A549 (cell line): ENCODE measurements around the gene CASK.

Source experiments
- CEBPB ChIP-seq, 2 experiments: fragments of >200 bp in 1 of 2; sonication (Bioruptor Twin) in 1 of 2; formaldehyde crosslinking in 1 of 2; IDR thresholded peaks; 2 replicates each; pipeline ENCODE4 v1.6.1; 2012 to 2016
- CTCF ChIP-seq: fragments of >200 bp; sonication (Bioruptor Twin); formaldehyde crosslinking; IDR thresholded peaks from 3 replicates; pipeline ENCODE4 v1.5.1; 2016
- EP300 ChIP-seq, 2 experiments: fragments of >200 bp; sonication (Bioruptor Twin); formaldehyde crosslinking; IDR thresholded peaks; 2 replicates in 1 of 2; 3 replicates in 1 of 2; pipeline ENCODE4 v1.6.1; 2016 to 2017
- HDAC2 ChIP-seq: fragments of 200-600 bp; sonication (generic); IDR thresholded peaks from 2 replicates; pipeline ENCODE4 v1.6.1; 2016
- JUN ChIP-seq, 2 experiments: fragments of >200 bp; sonication (Bioruptor Twin); formaldehyde crosslinking; IDR thresholded peaks; 2 replicates in 1 of 2; 3 replicates in 1 of 2; pipeline ENCODE4 v1.6.1; 2016 to 2017
- KDM1A ChIP-seq: fragments of 200-600 bp; sonication (generic); IDR thresholded peaks from 2 replicates; pipeline ENCODE4 v1.6.1; 2016; ENCODE audit warnings: low read depth, mild to moderate bottlenecking
- MAFK ChIP-seq: fragments of 450-650 bp; IDR thresholded peaks from 2 replicates; pipeline ENCODE4 v1.6.1; 2014; ENCODE audit not compliant: partially characterized antibody
- MAX ChIP-seq: IDR thresholded peaks from 2 replicates; pipeline ENCODE4 v1.6.1; 2012
- POLR2A ChIP-seq: IDR thresholded peaks from 2 replicates; pipeline ENCODE4 v1.6.1; 2012; ENCODE audit warnings: mild to moderate bottlenecking, low read length
- RAD21 ChIP-seq, 2 experiments: fragments of >200 bp in 1 of 2; sonication (Bioruptor Twin) in 1 of 2; formaldehyde crosslinking in 1 of 2; IDR thresholded peaks in 1 of 2; conservative IDR thresholded peaks in 1 of 2; 2 replicates in 1 of 2; 3 replicates in 1 of 2; pipeline ENCODE4 v1.6.1; 2012 to 2018; ENCODE audit warnings: inconsistent platforms in 1 of 2
- RARB ChIP-seq: fragments of 250-450 bp; sonication (Bioruptor Pico); IDR thresholded peaks from 2 replicates; pipeline ENCODE4 v1.8.0; 2021; ENCODE audit warnings: mild to moderate bottlenecking, moderate library complexity
- REST ChIP-seq: fragments of 200-600 bp; sonication (generic); IDR thresholded peaks from 2 replicates; pipeline ENCODE4 v1.6.1; 2016; ENCODE audit warnings: antibody characterized with exemption, mild to moderate bottlenecking, moderate library complexity
- RFX5 ChIP-seq: fragments of 450-650 bp; IDR thresholded peaks from 2 replicates; pipeline ENCODE4 v1.7.1; 2014; ENCODE audit warnings: antibody characterized with exemption, mild to moderate bottlenecking, moderate library complexity

- TF ChIP-seq JUN (IDR thresholded peaks at IDR 0.05) (no peak), CTCF (no peak), RFX5 (no peak), KDM1A (no peak), RAD21 (conservative IDR thresholded peaks at IDR 0.05 in 1 of 2, IDR thresholded peaks at IDR 0.05 in 1 of 2) (no peak), RARB (CRISPR knock-in tag) (no peak), CEBPB (IDR thresholded peaks at IDR 0.05) (no peak), REST (no peak), EP300 (IDR thresholded peaks at IDR 0.05) (no peak), MAFK (no peak), HDAC2 (no peak), POLR2A (no peak), MAX (no peak)
Observed at GRCh38 chrX:41868392-41868977, 54.9 kb downstream of the CASK start.
